ENCODE data around the gene CCNI. TPM values are rescaled to one million over a fixed set of nuclear protein-coding genes. Genes with fewer than 3 reads are reported as not detected.

The CCNI gene
- total RNA-seq, 4 donors from 2014 or later: 234 to 328 (median 298) TPM

DNA sequence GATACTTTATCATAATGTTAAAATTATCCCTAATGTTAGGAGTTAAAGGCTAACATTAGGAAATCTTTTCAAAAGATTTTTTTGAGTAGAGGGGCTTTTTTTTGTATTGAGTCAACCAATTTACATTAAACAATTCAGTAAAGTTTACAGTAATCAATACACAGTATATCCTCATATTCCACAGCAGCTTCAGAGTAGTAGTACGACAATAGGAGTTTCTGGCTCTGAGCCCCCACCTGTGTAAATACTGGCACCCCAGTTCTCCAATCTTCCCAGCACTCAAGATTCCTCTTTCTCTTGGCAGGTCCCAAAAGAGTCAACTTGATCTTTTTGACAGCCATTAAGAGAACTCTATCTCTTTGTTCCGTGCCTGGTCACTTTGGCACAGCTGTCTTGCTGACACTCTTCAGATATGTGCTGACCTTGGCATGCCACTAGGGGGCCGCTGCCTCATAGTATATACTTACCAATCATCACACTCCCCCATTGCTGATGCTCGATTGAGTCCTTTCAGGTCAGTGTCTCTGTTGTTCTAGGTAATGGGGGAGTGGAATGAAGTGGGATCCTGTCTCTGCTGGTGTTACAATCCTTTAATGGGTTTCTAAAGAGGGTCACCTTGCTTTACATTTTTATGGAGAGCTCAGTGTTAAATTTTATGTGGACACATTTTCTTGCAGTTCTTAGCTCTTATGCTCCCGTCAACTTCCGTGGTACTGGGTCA, 19.5 kb upstream of the CCNI start:
- TF ChIP-seq, protein P1, sequence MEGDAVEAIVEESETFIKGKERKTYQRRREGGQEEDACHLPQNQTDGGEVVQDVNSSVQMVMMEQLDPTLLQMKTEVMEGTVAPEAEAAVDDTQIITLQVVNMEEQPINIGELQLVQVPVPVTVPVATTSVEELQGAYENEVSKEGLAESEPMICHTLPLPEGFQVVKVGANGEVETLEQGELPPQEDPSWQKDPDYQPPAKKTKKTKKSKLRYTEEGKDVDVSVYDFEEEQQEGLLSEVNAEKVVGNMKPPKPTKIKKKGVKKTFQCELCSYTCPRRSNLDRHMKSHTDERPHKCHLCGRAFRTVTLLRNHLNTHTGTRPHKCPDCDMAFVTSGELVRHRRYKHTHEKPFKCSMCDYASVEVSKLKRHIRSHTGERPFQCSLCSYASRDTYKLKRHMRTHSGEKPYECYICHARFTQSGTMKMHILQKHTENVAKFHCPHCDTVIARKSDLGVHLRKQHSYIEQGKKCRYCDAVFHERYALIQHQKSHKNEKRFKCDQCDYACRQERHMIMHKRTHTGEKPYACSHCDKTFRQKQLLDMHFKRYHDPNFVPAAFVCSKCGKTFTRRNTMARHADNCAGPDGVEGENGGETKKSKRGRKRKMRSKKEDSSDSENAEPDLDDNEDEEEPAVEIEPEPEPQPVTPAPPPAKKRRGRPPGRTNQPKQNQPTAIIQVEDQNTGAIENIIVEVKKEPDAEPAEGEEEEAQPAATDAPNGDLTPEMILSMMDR (IDR thresholded peaks at IDR 0.05; ENCODE audit: low read depth): no peak

DNA sequence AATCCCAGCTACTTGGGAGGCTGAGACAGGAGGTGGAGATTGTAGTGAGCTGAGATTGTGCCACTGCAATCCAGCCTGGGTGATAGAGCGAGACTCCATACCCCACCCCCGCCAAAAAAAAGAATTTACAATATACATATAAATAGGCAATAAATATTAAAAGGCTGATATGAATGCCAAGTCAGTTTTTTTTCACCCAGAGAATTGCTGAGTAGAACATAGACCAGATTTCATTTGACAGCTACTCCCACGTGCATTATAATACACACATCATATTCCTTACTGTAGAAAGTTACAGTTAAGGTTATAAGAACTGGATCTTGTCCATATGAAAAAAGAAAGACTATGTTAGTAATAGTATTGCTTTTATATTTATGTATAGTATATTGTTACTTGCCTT, 18.7 kb upstream of the CCNI start:
- TF ChIP-seq, protein P1 (IDR thresholded peaks at IDR 0.05; ENCODE audit: low read depth): no peak

DNA sequence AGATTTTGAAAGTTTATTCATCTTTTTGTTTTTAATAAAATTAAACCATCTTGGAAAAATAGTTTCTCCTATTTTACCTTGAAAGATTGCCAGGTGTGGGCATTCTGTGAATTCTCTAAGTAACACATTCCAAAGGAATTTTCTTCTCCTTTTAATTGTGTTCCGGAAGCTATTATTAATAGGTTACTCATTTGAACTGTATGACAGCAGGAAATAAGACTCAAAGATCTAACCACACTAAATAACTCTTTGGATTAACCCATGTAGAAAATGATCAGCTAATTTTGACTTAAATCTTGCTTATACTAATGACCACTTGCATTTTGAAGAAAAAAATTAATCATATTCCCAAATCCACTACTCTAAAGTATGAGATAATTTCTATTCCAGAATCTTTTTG, 17.6 kb upstream of the CCNI start:
- TF ChIP-seq, protein P1 (IDR thresholded peaks at IDR 0.05; ENCODE audit: low read depth): no peak

DNA sequence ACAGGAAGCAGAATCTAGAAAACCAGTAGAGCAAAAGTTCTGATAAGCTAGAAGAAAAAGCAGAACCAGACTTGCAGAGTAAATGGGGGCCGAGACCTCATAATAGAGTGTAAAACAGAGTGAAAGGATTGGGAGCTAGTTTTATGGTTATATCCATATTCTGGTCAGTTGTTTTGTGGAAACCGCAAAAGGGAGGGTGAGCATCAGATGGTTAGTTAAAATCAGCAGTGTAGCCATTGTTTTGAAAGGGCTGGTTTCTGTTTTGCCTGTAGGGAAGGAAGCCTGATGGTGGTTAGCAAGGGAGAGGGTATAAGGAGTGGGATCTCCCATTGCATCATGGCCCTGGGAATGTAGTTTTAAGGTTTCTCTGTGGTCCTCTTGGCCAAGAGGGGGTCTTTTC, 17.2 kb upstream of the CCNI start:
- TF ChIP-seq, protein P1 (IDR thresholded peaks at IDR 0.05; ENCODE audit: low read depth): no peak

DNA sequence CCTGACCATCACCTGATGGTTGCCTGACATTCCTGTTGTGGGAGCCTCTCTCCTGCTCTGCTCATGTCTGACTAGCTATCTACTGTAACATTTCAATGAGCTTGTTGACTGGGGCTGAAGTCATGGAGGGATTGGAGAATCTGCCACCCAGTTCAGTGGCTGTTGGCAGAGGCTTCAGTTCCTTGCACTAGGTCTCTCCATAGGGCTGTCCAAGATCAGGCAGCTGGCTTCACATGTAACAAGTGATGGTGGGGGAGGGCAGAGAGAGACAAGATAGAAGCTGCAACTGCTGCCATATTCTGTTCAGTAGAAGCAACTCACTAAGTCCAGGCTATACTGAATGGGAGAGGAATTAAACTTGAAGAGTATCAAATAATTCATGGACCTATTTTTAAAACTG, 14.1 kb upstream of the CCNI start:
- TF ChIP-seq, protein P1 (IDR thresholded peaks at IDR 0.05; ENCODE audit: low read depth): no peak

DNA sequence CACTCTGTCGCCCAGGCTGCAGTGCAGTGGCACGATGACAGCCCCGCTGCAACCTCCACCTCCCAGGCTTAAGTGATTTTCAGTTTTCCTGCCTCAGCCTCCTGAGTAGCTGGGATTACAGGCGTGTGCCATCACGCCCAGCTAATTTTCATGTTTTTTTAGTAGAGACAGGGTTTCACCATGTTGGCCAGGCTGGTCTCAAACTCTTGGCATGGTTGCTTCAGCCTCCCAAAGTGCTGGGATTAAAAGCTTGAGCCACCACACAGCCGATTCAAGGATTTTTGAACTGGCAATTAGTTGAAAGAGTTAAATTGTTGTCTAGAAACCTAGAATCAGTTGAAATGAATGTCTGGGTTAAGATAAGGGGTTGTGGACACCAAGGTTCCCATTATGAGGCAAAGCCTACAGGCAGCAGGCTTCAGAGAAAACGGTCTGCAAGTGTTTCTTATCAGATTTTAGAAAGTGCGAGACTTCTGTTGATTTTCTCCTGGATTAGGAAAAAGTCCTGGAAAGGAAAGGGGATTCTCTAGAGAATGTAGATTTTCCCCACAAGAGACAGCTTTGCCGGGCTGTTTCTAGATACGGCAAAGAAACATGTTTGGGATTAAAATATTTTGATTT, 8.3 kb upstream of the CCNI start:
- TF ChIP-seq, protein P1 (IDR thresholded peaks at IDR 0.05; ENCODE audit: low read depth): no peak

DNA sequence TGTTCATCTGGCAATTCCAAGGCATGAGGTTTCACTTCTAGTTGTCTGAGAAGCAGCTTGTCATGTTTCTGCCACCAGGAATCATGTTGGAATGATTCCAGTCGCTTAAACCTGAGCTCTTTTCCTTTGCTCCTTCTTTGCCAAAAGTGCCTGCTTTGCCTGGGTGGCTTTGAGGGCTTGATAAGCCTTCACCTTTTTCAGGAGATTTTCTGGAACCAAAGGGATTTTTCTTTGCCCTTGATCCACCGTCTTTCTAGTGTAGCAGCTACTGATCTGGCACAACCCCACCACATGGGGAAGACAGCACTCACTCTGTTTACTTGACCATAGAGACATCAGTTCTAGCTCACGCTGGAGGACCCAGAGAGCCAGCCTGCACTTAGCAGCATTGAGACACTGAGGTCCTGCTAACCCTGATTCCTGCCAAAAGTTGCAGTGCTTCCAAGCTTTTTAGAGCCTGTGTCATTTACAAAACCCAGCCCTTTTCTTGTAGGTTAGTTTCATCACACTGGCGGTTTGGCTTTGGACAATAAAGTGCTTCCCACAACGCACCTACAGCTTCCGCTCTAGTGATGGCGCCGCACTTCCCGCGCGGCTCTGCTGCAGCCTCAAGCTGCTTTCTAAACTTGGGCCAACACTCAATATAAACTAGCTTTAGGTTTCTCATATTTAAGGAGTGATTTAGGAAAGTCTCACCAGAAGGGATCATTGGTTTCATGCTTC, 7.3 kb upstream of the CCNI start:
- TF ChIP-seq, protein P1 (IDR thresholded peaks at IDR 0.05; ENCODE audit: low read depth): no peak
